DMS153 treated with DMSO at 0.1 percent for 48 hours (cell line): ENCODE measurements around the gene ARMH4.
"Not testable (repeated sequence)": the region's sequence is repeated elsewhere in the genome, so short reads cannot be mapped to it uniquely, and the experiment has no call there.

Source experiments
- DNase-seq: peaks from one replicate; lab custom pipeline; 2025; ENCODE audit not compliant: unreplicated experiment; lab: John Stamatoyannopoulos, UW

ARMH4 gene

GRCh38 chr14:58149196-58149595 is 2.8 kb downstream of the ARMH4 start:
- DNase-seq, result no peak

DNA sequence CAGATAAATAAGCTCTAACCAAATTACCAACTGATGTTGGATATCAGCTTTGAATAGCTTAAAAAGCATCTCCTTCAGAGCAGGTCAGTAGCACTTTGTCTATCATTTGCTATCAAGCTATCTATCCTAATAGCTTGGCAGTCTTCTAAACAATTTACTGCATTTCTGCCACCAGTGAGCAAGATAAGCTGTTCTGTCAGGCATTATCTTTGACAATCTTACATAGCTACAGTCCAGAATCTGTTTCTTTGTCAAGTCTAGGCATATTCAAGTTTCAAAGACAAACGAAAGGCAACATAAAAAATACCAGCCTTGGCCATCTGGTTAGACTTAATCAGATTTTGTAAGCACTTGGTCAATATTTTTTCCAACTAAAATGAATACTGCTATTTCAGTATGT is 5.6 kb downstream of the ARMH4 start:
- no peak for DNase-seq

DNA sequence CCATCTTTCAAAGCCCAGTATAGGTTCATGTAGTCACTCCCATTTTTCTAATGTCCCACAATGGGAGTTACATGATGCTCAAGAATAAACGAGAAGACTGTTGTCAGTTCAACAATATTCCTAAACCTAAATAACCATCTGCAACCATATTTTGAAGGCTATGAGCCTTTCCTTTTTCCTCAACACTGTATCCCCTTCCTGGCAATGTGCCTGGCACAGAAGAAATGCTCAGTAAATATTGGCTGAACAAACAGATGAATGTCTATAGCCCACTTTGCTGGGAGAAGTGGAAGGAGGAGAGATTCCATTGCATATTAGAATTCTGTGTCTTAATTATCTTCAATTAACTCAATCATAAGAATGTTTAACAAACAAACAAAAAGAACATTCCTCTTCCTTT is 6.1 kb downstream of the ARMH4 start:
- DNase-seq, result no peak

GRCh38 chr14:58143106-58143505 is 8.9 kb downstream of the ARMH4 start:
- no peak for DNase-seq

GRCh38 chr14:58141893-58142292 is 10.1 kb downstream of the ARMH4 start:
- DNase-seq, result no peak

- no peak for DNase-seq
Measured at GRCh38 chr14:58138714-58139482, 13.1 kb downstream of the ARMH4 start.

GRCh38 chr14:58138031-58138713 is 13.8 kb downstream of the ARMH4 start:
- no peak for DNase-seq

DNA sequence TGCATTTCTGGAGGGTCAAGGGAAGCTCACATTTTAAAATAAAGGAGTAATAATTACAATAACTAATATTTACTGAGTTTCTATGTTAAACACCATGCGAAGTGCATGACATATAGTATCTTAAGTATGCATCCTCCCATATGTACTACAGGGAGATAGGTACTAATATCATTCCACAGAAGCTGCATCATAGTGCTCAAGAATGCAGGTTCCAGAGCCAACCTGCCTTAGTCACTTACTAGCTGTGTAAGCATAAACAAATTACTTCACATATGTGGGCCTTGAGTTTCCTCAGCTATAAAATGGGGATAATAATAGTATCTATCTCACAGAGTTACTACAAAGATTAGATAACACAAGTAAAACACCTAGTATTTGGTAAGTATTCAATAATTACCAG is 18.3 kb downstream of the ARMH4 start:
- no peak for DNase-seq

DNA sequence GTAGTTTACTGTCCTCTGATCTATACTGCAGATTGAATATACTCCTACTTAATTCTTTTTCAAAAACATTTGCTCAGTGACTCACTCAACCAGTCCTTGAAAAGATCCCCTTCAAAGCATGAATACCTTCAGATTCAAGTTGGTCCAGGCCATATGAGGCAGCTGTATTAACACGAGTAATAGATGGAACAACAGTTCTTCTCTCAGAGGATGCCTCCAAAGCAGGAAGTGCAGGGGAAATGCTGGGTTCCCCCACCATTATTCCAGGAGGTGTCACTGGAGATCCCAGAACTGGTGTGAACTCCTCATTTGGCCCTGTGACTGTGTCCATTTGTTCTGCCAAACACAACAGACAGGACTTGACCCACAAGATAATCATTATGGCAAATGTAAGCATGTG is 20.6 kb downstream of the ARMH4 start:
- no peak for DNase-seq

DNA sequence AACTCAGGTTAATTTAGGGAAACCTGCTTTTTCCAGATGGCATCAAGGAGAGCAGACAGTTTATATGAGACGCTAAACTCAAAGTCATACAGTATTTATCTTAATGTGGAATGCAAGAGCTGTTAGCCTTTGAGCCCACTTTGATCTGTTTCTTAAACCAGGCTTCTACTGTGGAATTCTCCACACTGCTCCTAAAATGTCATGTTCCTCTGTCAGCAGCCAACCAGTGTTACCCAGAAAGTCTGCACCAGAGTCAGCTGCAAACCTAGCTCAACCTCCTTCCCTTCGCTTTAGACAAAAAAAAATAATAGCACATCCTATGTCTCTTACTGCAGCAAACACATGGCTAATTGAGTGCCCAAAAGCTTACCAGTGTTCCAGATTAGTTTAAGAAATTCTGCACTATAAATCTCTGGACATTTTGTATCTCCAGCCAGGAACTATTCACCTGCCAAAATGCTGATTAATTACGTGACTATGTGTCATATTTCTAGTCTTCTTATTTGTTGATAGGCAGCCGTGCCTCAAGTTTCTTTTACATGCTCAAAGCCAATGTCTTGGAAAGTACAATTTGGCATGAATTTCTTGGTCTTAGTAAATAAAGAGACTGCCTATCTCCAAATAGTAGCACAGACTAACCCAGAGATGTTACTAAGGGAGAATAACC is 21.8 kb downstream of the ARMH4 start:
- no peak for DNase-seq

DNA sequence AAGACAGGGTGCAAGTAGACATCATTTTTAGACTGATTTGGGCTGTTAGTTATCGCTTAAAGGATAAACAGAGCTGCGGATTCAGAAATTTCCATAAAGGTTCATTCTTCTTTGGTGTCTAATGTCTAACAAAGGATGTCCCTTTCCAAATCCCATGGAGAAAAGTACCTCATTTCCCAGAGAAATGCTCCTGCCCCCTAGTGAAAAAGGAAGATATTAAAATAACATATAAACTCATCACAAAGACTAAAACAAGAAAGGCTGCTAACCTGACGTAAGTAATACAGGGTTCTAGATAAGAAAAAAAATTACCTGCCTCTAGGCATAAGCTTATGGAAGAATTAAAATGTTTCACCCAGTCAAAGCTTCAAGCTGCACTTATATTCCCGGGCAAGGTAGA is 22.8 kb downstream of the ARMH4 start:
- no peak for DNase-seq

GRCh38 chr14:58128416-58128815 is 23.6 kb downstream of the ARMH4 start:
- no peak for DNase-seq

- DNase-seq, result not testable (repeated sequence)
Measured at GRCh38 chr14:58122546-58122945, 29.5 kb downstream of the ARMH4 start.

DNA sequence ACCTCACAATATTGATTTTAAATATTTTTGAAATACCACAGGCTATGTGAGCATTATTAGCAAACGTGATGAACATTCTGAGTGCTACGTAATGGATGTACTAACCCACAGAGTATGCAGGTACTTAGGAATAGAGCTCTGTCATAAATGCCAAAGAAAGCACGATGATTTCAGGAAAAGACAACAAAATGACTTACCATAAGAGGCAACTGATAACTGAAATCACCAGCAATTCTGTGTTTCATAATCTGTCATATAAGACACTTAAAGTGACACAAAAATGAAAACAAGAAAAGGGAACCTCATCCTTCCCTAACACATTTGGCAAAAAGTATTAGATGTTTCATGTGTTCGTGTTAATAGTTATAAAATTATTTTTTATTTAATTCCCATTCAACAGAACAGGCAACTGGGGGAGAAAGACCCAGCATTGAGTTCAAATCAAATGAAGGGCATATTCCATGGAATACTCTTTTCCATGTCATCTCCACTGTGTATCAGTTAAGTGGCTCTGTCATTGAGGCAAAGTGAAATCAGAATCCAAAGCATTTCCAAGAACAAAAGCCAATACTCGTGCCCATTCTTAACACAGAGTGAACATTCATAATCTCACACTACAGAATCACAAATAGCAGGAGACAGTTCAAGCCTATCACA is 30.4 kb downstream of the ARMH4 start:
- DNase-seq, result no peak

- DNase-seq, result no peak
Measured at GRCh38 chr14:58119381-58119780, 32.6 kb downstream of the ARMH4 start.

GRCh38 chr14:58118097-58118815 is 33.8 kb downstream of the ARMH4 start:
- no peak for DNase-seq

- no peak for DNase-seq
Measured at GRCh38 chr14:58109744-58110143, 42.3 kb downstream of the ARMH4 start.

- DNase-seq, result no peak
Measured at GRCh38 chr14:58108717-58109116, 43.3 kb downstream of the ARMH4 start.

DNA sequence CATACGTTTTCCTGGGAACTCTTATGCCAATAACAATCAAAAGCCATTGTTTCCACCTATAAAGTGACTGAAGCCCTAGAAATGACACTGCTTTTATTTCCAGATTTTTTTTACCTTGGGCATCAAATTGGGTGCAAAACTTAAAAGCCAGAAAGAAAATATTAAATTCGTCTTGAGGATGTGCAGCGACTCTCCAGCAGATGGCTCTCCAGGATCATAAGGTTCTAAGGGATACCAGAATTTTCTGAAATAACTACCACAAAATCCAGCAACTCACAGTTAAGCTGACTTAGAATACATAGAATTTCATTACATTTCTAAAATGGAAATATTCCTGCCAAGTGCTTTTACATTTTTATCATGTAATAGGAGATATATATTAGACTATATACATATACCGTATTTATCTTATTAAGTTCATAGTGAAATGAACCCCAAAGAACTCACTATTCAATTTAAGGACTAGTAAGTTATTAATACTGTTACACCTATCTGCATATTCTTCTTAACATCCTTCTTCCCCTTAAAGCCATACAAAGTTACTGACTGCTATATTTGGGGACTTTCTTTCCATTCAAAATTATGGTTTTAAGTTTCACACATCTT is 44.0 kb downstream of the ARMH4 start:
- peak; percentile 27 for DNase-seq

GRCh38 chr14:58107041-58107440 is 45.0 kb downstream of the ARMH4 start:
- no peak for DNase-seq

GRCh38 chr14:58106446-58106845 is 45.6 kb downstream of the ARMH4 start:
- DNase-seq, result no peak
